Coronary artery (tissue), 2 donors: ENCODE data around the gene UGT1A5.

Experiments
- DNase-seq: peaks from one replicate; pipeline ENCODE4 v3.0.0-alpha.2; 2017; ENCODE audit warnings: low spot score
- H3K27ac ChIP-seq, 2 donors: fragments of 200-600 bp; sonication (generic); one replicate each; pipeline ENCODE4 v1.5.1; 2016 to 2019
- H3K4me3 ChIP-seq: fragments of 200-600 bp; sonication (generic); 2 replicates; pipeline ENCODE4 v1.5.1; 2016; ENCODE audit warnings: mild to moderate bottlenecking, moderate library complexity
- CTCF ChIP-seq: fragments of 200-600 bp; sonication (generic); IDR thresholded peaks from one replicate; pipeline ENCODE4 v1.5.1; 2019; ENCODE audit warnings: antibody characterized with exemption

The UGT1A5 gene

GRCh38 chr2:233795735-233796171 is 83.0 kb downstream of the UGT1A5 start:
- DNase-seq: peak; percentile 56
- Histone ChIP-seq H3K27ac (no peak overlapping the region), H3K4me3 (no peak overlapping the region)
- TF ChIP-seq CTCF: no peak

- no peak for TF ChIP-seq CTCF
- peak; percentile 43 for DNase-seq
- H3K27ac ChIP-seq: no peak overlapping the region
- H3K4me3 ChIP-seq: no peak overlapping the region
Measured at GRCh38 chr2:233796254-233796653, 83.5 kb downstream of the UGT1A5 start.

GRCh38 chr2:233798335-233799086 is 85.8 kb downstream of the UGT1A5 start:
- peak; percentile 62 for DNase-seq
- TF ChIP-seq CTCF: no peak

GRCh38 chr2:233799087-233799665 is 86.5 kb downstream of the UGT1A5 start:
- TF ChIP-seq CTCF: no peak
- no peak overlapping the region for H3K27ac ChIP-seq
- no peak overlapping the region for H3K4me3 ChIP-seq
- DNase-seq: peak; percentile 55

More at GRCh38 chr2:233798335-233799086, 85.8 kb downstream of the UGT1A5 start:
- no peak overlapping the region for H3K4me3 ChIP-seq
- no peak overlapping the region for H3K27ac ChIP-seq

GRCh38 chr2:233799716-233800115 is 87.0 kb downstream of the UGT1A5 start:
- no peak overlapping the region for H3K27ac ChIP-seq
- H3K4me3 ChIP-seq: no peak overlapping the region
- TF ChIP-seq CTCF: no peak
- no peak for DNase-seq

GRCh38 chr2:233800208-233800607 is 87.5 kb downstream of the UGT1A5 start:
- no peak for TF ChIP-seq CTCF
- peak; percentile 47 for DNase-seq
- H3K4me3 ChIP-seq: no peak overlapping the region
- H3K27ac ChIP-seq: no peak overlapping the region
